ENCODE measurements around the gene NAB1.

DNA sequence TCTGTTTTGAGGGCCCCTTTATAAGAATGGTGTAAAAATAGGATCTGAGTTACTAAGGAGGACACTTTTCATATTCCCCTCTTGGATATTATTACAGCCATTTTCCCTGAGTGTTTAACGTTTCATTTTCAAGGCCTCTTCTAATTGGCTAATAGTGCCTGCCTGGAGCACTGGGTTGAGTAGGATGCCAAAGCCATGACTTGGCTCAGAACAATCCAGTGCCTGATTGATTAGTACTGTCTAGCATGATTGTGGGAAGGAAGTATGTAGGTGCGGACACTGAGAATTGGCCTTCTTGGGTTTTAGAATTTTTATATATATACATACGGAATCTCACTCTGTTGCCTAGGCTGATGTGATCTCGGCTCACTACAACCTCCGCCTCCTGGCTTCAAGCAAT, 66.1 kb downstream of the NAB1 start:
- TF ChIP-seq POLR2A (IDR thresholded peaks at IDR 0.05) = no peak
- TF ChIP-seq, protein P1, sequence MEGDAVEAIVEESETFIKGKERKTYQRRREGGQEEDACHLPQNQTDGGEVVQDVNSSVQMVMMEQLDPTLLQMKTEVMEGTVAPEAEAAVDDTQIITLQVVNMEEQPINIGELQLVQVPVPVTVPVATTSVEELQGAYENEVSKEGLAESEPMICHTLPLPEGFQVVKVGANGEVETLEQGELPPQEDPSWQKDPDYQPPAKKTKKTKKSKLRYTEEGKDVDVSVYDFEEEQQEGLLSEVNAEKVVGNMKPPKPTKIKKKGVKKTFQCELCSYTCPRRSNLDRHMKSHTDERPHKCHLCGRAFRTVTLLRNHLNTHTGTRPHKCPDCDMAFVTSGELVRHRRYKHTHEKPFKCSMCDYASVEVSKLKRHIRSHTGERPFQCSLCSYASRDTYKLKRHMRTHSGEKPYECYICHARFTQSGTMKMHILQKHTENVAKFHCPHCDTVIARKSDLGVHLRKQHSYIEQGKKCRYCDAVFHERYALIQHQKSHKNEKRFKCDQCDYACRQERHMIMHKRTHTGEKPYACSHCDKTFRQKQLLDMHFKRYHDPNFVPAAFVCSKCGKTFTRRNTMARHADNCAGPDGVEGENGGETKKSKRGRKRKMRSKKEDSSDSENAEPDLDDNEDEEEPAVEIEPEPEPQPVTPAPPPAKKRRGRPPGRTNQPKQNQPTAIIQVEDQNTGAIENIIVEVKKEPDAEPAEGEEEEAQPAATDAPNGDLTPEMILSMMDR (IDR thresholded peaks at IDR 0.05 in 4 of 5, conservative IDR thresholded peaks at IDR 0.05 in 1 of 5) = no peak
